Mononuclear cell (primary cell): ENCODE data around the gene UGT1A10. TPM values are rescaled to one million over a fixed set of nuclear protein-coding genes. Genes with fewer than 3 reads are reported as not detected.
"Not testable (repeated sequence)": the region's sequence is repeated elsewhere in the genome, so short reads cannot be mapped to it uniquely, and the experiment has no call there.

Experiments used
- H3K27me3 ChIP-seq: 2 replicates; pipeline ENCODE4 v1.6.0; 2011; ENCODE audit warnings: low read length, control low read depth; ENCODE audit not compliant: insufficient read depth
- H3K4me1 ChIP-seq: 2 replicates; pipeline ENCODE4 v1.5.1; 2011; ENCODE audit warnings: mild to moderate bottlenecking, low read length, control low read depth; ENCODE audit not compliant: insufficient read depth
- H3K4me3 ChIP-seq: 2 replicates; pipeline ENCODE4 v1.5.1; 2011; ENCODE audit warnings: mild to moderate bottlenecking, low read length, moderate library complexity
- H3K9me3 ChIP-seq: 2 replicates; pipeline ENCODE4 v1.5.1; 2011; ENCODE audit warnings: low read depth, mild to moderate bottlenecking, control low read depth, low read length
- total RNA-seq: library from RNA; depleted of rRNA; stranded (reverse); fragments of >200 nt; gene quantifications from one replicate; pipeline ENCODE4 v1.2.3, GENCODE V29; 2012

The UGT1A10 gene
- total RNA-seq, result not detected

DNA sequence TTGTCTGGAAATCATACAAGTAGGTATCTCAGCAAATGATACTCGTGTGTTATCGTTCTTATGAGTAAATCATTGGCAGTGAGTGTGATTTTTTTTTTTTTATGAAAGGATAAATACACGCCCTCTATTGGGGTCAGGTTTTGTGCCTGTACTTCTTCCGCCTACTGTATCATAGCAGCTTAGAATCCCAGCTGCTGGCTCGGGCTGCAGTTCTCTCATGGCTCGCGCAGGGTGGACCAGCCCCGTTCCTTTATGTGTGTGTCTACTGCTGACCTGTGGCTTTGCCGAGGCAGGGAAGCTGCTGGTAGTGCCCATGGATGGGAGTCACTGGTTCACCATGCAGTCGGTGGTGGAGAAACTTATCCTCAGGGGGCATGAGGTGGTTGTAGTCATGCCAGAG is at the start of gene UGT1A10:
Gene UGT1A10 (plus strand): TSS at position 143 of the 400 bp plus-strand sequence. CDS start 75 bp downstream, at position 218.
- H3K4me3 ChIP-seq, H3K27me3 ChIP-seq, H3K4me1 ChIP-seq, H3K9me3 ChIP-seq: not testable (repeated sequence)

DNA sequence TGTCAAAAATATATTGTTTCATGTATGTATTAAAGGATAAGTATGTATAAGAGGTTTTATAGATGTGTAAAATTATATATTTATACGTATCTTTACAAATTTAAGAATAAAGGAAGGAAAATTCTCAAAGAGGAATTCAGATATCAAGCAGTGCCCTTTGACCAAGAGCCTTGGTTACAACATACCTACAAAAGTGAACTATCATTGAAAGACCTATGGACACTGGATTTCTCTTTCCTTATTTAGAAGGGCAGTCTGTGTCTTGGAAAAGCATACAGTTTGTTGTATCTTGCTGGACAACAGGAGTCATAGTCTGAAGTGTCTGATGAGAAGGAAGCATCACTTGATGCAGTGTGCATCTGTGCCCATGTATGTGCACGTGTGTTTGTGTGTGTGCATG is 47.8 kb upstream of the UGT1A10 start:
- peaks cover 3% of the 10 kb centered on the region for H3K27me3 ChIP-seq
- H3K4me3 ChIP-seq, result no peak overlapping the region
- no peaks in the 10 kb centered on the region for H3K9me3 ChIP-seq
- H3K4me1 ChIP-seq, result no peaks in the 10 kb centered on the region

DNA sequence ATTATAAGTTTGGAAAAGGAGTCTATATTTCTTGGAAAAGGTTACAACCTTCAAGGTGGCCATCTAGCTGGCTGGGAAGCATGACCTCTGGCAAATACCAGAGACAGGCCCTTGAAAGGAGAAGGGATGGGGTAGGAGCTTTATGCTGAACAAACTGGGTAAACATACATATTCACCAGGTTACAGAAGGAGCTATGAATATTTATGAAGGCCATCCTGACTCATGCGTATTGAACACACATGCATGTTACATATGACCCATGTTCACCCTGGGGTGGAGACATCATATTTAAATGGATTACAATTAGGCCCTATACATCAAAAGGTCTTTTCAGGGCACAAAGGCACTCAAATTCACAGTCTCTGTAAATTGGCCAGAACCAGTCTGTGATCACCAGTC is 43.5 kb upstream of the UGT1A10 start:
- not testable (repeated sequence) for H3K4me1 ChIP-seq, H3K4me3 ChIP-seq, H3K27me3 ChIP-seq, H3K9me3 ChIP-seq

DNA sequence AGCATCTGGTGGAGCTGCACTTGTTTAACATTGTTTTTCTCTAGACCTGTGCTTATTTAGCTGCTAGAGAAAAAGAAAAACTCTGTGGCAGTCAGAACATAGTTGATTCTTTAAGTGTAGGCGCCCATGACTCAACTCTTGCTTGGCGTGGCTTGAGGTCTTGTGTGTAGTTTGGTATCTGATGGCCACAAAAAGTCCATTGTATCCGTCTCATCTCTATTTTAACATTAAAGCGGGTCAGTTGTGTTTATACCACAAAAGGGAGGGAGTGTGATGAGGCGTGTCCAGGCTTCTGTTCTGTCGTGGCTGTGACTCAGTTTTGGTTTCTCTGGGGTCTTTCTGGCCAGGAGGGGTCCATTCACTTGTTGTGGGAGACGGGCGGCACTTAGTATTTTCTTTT is 43.0 kb upstream of the UGT1A10 start:
- H3K4me1 ChIP-seq, result no peaks in the 10 kb centered on the region
- H3K4me3 ChIP-seq, result no peak overlapping the region
- no peaks in the 10 kb centered on the region for H3K27me3 ChIP-seq
- no peaks in the 10 kb centered on the region for H3K9me3 ChIP-seq

DNA sequence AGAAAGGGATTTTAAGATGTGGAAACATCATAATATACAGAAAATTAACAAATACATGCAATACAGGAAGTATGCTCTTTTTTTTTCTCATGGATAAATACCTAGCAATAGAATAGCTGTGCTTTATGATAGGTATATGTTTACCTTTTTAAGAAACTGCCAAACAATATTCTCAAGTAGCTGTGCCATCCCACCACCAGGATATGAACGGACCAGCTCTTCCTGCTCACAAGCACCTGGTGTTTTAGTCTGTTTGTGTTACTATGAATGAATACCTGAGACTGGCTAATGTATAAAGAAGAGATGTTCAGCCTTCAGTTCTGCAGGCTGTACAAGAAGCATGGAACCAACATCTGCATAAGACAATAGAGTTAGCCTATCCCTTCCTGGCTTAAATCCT is 38.7 kb upstream of the UGT1A10 start:
- H3K4me3 ChIP-seq, result no peak overlapping the region
- no peaks in the 10 kb centered on the region for H3K4me1 ChIP-seq
- no peaks in the 10 kb centered on the region for H3K9me3 ChIP-seq
- H3K27me3 ChIP-seq, result peaks cover 17% of the 10 kb centered on the region

DNA sequence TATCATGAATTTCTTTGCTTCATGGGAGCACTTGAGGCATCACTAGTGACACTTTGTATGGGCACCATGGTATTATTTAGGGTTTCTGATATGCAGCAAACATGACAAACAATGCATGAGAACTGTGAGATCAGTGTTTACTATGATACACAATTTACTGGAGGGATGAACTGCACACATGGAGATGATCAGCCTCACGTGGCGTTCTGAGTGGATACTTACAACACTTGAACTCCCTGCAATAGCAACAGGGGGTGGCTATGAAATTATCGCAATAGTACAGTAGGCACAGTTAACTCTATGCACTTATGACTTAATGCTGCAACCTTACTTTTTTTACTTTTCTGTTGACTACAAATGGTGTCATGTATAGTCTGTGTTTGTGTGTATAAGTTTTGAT is 37.3 kb upstream of the UGT1A10 start:
- Histone ChIP-seq H3K9me3 (no peaks in the 10 kb centered on the region), H3K27me3 (peaks cover 17% of the 10 kb centered on the region), H3K4me1 (no peaks in the 10 kb centered on the region), H3K4me3 (no peak overlapping the region)

DNA sequence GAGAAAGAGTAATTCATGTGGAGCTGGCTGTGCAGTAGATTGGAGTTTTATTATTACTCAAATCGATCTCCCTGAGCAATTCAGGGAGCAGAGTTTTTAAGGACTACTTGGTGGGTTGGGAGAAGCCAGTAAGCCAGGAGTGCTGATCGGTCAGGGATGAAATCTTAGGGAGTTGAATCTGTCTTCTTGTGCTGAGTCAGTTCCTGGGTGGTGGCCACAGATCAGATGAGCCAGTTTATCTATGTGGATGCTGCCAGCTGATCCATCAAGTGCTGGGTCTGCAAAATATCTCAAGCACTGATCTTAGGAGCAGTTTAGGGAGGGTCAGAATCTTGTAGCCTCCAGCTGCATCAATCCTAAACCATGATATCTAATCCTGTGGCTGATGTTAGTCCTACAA is 35.9 kb upstream of the UGT1A10 start:
- H3K4me3 ChIP-seq, result no peak overlapping the region
- H3K27me3 ChIP-seq, result peaks cover 17% of the 10 kb centered on the region
- H3K9me3 ChIP-seq, result no peaks in the 10 kb centered on the region
- H3K4me1 ChIP-seq, result no peaks in the 10 kb centered on the region

DNA sequence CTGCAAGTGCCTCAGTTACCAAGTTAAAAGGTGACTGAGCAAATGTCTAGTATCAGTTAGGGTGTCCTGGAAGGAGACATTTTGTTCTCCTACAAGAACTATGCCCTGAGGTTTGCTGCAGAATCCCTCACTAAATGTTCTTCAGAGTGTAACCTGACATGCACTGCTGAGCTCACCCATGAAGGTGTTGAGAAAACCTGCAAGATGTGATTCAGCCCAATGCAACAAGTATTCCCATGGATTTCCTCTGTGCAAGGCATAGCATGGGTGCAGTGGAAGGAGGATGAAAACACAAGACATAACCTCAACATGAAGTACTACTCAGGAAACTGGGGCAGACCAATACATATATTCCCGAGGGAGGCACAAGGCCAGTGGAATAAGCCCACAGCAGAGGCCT is 34.2 kb upstream of the UGT1A10 start:
- H3K9me3 ChIP-seq, result no peaks in the 10 kb centered on the region
- H3K4me1 ChIP-seq, result no peaks in the 10 kb centered on the region
- no peak overlapping the region for H3K4me3 ChIP-seq
- peaks cover 17% of the 10 kb centered on the region for H3K27me3 ChIP-seq

DNA sequence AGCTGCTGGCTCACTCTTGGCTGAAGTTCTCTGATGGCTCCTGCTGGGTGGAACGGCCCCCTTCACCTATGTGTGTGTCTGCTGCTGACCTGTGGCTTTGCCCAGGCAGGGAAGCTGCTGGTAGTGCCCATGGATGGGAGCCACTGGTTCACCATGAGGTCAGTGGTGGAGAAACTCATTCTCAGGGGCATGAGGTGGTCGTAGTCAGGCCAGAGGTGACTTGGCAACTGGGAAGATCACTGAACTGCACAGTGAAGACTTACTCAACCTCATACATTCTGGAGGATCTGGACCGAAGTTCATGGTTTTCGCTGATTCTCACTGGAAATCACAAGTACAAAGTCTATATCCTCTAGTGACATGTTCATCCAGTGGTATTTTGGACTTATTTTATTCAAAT is 32.7 kb upstream of the UGT1A10 start:
- H3K9me3 ChIP-seq, result no peaks in the 10 kb centered on the region
- H3K4me1 ChIP-seq, result no peaks in the 10 kb centered on the region
- H3K4me3 ChIP-seq, result no peak overlapping the region
- peaks cover 17% of the 10 kb centered on the region for H3K27me3 ChIP-seq

DNA sequence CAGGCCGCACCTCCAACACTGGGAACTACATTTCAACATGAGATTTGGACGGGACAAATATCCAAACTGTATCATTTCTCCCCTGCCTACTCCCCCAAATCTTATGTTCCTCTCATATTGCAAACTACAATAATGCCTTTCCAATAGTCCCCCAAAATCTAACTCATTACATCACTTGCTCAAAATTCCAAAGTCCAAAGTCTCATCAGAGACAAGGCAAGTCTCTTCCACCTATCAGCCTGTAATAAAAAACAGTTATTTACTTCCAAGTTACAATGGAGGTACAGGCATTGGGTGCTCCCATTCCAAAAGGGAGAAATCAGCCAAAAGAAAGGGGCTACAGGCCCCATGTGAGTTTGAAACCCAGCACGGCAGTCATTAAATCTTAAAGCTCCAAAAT is 31.4 kb upstream of the UGT1A10 start:
- no peaks in the 10 kb centered on the region for H3K4me1 ChIP-seq
- H3K4me3 ChIP-seq, result no peak overlapping the region
- peaks cover 13% of the 10 kb centered on the region for H3K27me3 ChIP-seq
- H3K9me3 ChIP-seq, result no peaks in the 10 kb centered on the region

DNA sequence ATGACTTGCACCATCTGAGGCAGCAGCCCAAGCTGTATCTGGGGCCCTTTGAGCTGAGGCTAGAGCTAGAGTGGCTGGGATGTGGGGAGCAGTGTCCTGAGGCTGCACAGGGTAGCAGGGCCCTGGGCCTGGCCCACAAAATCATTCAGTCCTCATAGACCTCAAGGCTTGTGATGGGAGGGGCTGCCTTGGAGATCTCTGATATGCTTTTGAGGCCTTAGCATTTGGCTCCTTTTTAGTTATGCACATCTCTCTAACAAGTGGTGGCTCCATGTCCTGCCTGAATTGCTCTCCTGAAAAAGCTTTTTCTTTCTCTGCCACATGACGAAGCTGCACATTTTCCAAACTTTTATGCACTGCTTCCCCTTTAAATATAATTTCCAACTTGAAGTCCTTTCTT is 30.6 kb upstream of the UGT1A10 start:
- peaks cover 8% of the 10 kb centered on the region for H3K27me3 ChIP-seq
- no peak overlapping the region for H3K4me3 ChIP-seq
- H3K9me3 ChIP-seq, result peaks cover 5% of the 10 kb centered on the region
- H3K4me1 ChIP-seq, result no peaks in the 10 kb centered on the region

DNA sequence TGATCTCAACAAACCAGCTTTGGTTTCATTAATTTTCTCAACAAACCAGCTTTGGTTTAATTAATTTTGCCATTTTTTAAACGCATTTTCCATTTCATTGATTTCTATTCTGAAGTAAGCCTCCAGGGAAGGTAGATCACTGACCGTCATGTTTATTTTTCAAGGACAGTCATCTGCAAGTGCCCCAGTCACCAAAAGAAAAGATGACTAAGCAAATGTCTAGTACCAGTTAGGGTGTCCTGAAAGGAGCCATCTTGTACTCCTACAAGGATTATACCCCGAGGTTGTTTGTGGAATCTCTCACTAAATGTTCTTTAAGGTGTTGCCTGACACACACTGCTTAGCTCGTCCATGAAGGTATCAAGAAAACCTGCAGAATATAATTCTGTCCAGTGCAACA is 25.0 kb upstream of the UGT1A10 start:
- no peak overlapping the region for H3K4me3 ChIP-seq
- H3K9me3 ChIP-seq, result peaks cover 8% of the 10 kb centered on the region
- no peaks in the 10 kb centered on the region for H3K27me3 ChIP-seq
- no peaks in the 10 kb centered on the region for H3K4me1 ChIP-seq

DNA sequence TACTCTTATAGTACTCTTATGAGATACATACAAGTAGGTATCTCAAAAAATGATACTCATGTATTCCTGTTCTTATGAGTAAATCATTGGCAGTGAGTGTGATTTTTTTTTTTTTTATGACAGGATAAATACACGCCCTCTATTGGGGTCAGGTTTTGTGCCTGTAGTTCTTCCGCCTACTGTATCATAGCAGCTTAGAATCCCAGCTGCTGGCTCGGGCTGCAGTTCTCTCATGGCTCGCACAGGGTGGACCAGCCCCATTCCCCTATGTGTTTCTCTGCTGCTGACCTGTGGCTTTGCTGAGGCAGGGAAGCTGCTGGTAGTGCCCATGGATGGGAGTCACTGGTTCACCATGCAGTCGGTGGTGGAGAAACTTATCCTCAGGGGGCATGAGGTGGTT is 18.8 kb upstream of the UGT1A10 start, which contains the start of gene UGT1A8:
Gene UGT1A8 (plus strand): TSS at position 158 of the 400 bp plus-strand sequence. CDS start 75 bp downstream, at position 233.
- H3K4me3 ChIP-seq, H3K4me1 ChIP-seq, H3K9me3 ChIP-seq, H3K27me3 ChIP-seq: not testable (repeated sequence)

DNA sequence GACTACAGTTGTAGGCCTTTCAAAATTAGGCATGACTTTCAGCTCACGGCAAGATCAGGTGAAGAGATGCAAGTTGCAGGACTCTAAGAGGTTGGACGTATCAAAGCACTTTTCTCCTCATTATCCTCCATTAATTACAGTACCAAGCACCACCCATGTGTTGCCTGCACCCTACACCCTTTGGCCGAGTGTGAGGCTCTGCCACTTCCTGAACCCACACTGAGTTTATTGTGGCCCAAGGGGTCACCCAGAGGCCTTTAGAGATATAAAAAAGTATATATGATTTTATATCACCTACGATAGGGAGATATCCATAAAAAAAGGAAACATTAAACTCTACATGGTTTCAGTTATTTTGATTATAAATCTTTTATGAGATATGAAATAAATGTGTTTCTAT is 16.0 kb upstream of the UGT1A10 start:
- Histone ChIP-seq H3K4me3 (no peak overlapping the region), H3K9me3 (no peaks in the 10 kb centered on the region), H3K4me1 (no peaks in the 10 kb centered on the region), H3K27me3 (peaks cover 8% of the 10 kb centered on the region)

DNA sequence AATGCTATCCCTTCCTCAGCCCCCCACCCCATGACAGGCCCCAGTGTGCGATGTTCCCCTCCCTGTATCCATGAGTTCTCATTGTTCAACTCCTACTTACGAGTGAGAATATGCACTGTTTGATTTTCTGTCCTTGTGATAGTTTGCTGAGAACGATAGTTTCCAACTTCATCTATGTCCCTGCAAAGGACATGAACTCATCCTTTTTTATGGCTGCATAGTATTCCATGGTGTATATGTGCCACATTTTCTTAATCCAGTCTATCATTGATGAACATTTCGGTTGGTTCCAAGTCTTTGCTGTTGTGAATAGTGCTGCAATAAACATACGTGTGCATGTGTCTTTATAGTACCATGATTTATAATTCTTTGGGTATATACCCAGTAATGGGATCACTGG is 14.4 kb upstream of the UGT1A10 start:
- not testable (repeated sequence) for H3K4me3 ChIP-seq, H3K4me1 ChIP-seq, H3K9me3 ChIP-seq, H3K27me3 ChIP-seq

DNA sequence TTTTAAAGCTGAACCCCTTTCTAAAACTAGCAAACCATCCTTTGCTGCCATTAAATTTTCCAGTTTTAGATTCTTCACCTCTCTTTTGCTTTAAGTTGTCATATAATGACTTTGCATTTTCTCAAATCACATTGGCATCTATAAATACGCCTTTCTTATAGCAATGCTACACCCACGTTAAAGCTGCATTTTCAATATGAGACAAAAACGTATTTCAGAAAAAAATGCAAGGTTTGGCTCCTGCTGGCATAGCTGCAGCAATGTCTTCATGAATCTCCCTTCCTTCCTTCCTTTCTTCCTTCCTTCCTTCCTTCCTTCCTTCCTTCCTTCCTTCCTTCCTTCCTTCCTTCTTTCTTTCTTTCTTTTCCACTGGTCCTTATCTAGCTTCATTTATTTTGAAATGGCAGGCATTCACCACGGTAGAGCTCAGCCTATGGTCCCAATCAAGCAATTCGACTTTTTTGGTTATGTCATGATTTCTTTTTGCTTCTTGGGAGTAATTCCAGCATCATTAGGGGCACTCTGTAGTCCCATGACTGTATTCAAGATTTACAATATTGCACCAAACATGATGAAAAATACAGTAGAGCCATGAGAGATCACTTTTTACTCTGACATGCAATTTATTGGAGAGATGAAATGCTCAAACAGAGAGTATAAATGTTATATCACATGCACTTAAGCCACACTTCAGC is 8.8 kb upstream of the UGT1A10 start:
- no peak overlapping the region for H3K4me3 ChIP-seq

More for the DNA sequence above, 8.8 kb upstream of the UGT1A10 start:
- Histone ChIP-seq H3K27me3 (peaks cover 12% of the 10 kb centered on the region), H3K4me1 (no peaks in the 10 kb centered on the region), H3K9me3 (no peaks in the 10 kb centered on the region)
